Measurements from ENCODE around the gene CLCN3. TPM values are rescaled to one million over a fixed set of nuclear protein-coding genes. Genes with fewer than 3 reads are reported as not detected.

CLCN3 gene
- total and polyA plus RNA-seq, 2 of the 13 experiments (the other 11 are each of a cell fraction or from before 2014, with no cell fraction given): 13.6 to 23.7 TPM

DNA sequence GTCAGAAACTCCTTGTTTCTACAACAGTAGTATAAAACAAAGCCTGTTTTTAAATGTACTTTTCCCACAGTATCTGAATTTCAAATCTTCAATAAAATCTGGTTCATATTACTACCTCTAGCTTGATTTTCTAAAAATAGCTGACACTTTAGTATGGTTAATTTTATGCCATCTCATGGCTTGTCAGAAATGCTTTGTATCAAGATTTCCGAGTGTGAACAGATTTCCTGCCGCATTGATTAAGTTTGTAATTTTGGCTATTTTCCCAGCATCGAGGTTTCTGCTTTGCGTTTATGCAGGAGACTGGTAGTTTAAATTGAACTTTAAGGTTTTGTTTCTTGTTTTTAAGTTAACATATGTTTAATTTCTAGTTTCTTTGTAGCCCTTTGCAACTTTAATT is 44.2 kb downstream of the CLCN3 start:
- Histone ChIP-seq H3K27ac (ENCODE audit: extremely low read length, insufficient read depth, low read length) (peak overlapping the region; percentile 13), H4K20me1 (ENCODE audit: insufficient read depth, low read length) (no peaks in the 10 kb centered on the region), H3K4me1 (ENCODE audit: insufficient read depth, low read length) (peaks cover 57% of the 10 kb centered on the region), H3K9ac (ENCODE audit: insufficient read depth, low read depth, low read length) (no peak overlapping the region), H3K79me2 (ENCODE audit: insufficient read depth, low read length) (peaks cover 42% of the 10 kb centered on the region), H3K27me3 (ENCODE audit: control insufficient read depth in 1 of 2, insufficient read depth in 2 of 2, low read length in 2 of 2) (no peaks in the 10 kb centered on the region), H3K4me2 (ENCODE audit: low read depth, low read length) (no peak overlapping the region), H3K4me3 (replicated peaks in 1 of 3; ENCODE audit: insufficient read depth in 1 of 3, low read depth in 2 of 3, low read length in 3 of 3) (no peak overlapping the region), H3K9me3 (ENCODE audit: low read length) (no peaks in the 10 kb centered on the region), H2AFZ (ENCODE audit: low read length) (no peak overlapping the region), H3K36me3 (replicated peaks in 1 of 2; ENCODE audit: control insufficient read depth in 1 of 2, insufficient read depth in 2 of 2, low read length in 2 of 2) (peaks cover 0 to 1% of the 10 kb centered on the region in 2 experiments; a peak in 1 of 5 replicates)
- WGBS (ENCODE audit: low lambda C conversion rate): 94% methylated on average over 4 of the region's 4 CpGs
- no peak for TF ChIP-seq KDM5A (IDR thresholded peaks at IDR 0.05; ENCODE audit: borderline replicate concordance, low read length)
- no peak for TF ChIP-seq KDM5B (CRISPR knock-in tag; IDR thresholded peaks at IDR 0.05; ENCODE audit: borderline replicate concordance)
- no peak for TF ChIP-seq ZNF432 (CRISPR knock-in tag; IDR thresholded peaks at IDR 0.05; ENCODE audit: borderline replicate concordance)
- no peak for TF ChIP-seq TOE1 (CRISPR knock-in tag; IDR thresholded peaks at IDR 0.05)
- BruUV-seq (replicated peaks): no TSS peak
- intact Hi-C loops (cut with micrococcal nuclease; ENCODE audit: unreplicated experiment) (no loop called here), in situ Hi-C loops (cut with HindIII; ENCODE audit: extremely low pct_ligation_motif_present, low pct_unique_long_range_greater_than_20kb) (loop anchor here (5.0 kb wide), 1 partner anchor 42 kb away; the partner anchor contains the start of gene CLCN3)
- DNase-seq (ENCODE audit: low spot score) (no peak), FAIRE-seq (no peak), ATAC-seq (no peak)
- ChIA-PET CTCF (ENCODE audit: low intra/inter-chr PET ratio, low total read pairs) (no interaction called here), POLR2A (no interaction called here)

DNA sequence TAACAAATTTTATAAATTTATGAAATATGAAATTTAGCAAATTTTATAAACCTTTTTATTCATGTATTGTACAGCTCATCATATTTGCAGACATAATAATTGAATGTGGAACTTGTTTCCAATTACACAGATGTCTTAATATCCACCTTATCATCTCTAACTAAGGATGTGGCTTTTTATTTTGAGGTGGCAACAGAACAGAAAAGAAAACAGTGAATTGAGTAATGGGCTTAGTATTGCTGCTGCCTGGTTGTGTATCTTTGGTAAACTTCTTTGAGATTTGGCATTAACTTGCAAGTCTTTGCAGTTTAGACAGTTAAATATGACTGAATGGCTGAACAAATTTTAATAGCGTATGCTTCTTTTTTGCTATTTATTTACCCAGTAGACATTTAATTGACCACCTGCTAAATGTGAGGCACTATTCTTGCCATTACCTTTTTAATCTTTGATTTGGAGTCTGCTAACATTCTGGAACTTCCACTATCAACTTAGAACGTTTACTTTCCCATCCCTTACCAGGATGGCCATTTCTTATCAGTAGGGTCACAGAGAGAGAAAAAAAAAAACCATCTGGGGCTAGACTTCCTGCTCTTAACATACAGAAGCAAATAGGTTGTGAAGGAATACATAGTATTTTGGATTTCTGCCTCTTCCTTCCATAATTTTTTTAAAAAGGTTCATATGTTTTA is 44.8 kb downstream of the CLCN3 start:
- FAIRE-seq (peak; percentile 37), DNase-seq (ENCODE audit: low spot score) (no peak), ATAC-seq (no peak)
- TF ChIP-seq ZNF570 (CRISPR knock-in tag; IDR thresholded peaks at IDR 0.05; ENCODE audit: borderline replicate concordance) (no peak), BHLHE40 (IDR thresholded peaks at IDR 0.05; ENCODE audit: low read length) (no peak), MAFF (IDR thresholded peaks at IDR 0.05; ENCODE audit: low read depth, low read length) (no peak), SAP130 (CRISPR knock-in tag; IDR thresholded peaks at IDR 0.05; ENCODE audit: low read depth) (no peak), ZNF850 (CRISPR knock-in tag; conservative IDR thresholded peaks at IDR 0.05) (no peak)
- TF ChIP-seq, protein P1, sequence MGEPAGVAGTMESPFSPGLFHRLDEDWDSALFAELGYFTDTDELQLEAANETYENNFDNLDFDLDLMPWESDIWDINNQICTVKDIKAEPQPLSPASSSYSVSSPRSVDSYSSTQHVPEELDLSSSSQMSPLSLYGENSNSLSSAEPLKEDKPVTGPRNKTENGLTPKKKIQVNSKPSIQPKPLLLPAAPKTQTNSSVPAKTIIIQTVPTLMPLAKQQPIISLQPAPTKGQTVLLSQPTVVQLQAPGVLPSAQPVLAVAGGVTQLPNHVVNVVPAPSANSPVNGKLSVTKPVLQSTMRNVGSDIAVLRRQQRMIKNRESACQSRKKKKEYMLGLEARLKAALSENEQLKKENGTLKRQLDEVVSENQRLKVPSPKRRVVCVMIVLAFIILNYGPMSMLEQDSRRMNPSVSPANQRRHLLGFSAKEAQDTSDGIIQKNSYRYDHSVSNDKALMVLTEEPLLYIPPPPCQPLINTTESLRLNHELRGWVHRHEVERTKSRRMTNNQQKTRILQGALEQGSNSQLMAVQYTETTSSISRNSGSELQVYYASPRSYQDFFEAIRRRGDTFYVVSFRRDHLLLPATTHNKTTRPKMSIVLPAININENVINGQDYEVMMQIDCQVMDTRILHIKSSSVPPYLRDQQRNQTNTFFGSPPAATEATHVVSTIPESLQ (CRISPR knock-in tag; conservative IDR thresholded peaks at IDR 0.05): no peak
- TF ChIP-seq, protein P2, sequence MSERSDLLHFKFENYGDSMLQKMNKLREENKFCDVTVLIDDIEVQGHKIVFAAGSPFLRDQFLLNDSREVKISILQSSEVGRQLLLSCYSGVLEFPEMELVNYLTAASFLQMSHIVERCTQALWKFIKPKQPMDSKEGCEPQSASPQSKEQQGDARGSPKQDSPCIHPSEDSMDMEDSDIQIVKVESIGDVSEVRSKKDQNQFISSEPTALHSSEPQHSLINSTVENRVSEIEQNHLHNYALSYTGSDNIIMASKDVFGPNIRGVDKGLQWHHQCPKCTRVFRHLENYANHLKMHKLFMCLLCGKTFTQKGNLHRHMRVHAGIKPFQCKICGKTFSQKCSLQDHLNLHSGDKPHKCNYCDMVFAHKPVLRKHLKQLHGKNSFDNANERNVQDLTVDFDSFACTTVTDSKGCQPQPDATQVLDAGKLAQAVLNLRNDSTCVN (CRISPR knock-in tag; IDR thresholded peaks at IDR 0.05; ENCODE audit: borderline replicate concordance): no peak
- intact Hi-C loops (cut with micrococcal nuclease; ENCODE audit: unreplicated experiment): no loop called here
- BruUV-seq (replicated peaks): no TSS peak
- WGBS (ENCODE audit: low lambda C conversion rate): 51% methylated on average over 2 of the region's 2 CpGs
- Histone ChIP-seq H2AFZ (ENCODE audit: low read length) (no peak overlapping the region), H3K9ac (ENCODE audit: insufficient read depth, low read depth, low read length) (no peak overlapping the region), H3K27ac (ENCODE audit: extremely low read length, insufficient read depth, low read length) (peak overlapping the region; percentile 13), H3K36me3 (replicated peaks in 1 of 2; ENCODE audit: control insufficient read depth in 1 of 2, insufficient read depth in 2 of 2, low read length in 2 of 2) (peaks cover 0 to 1% of the 10 kb centered on the region in 2 experiments; a peak in 1 of 5 replicates), H3K79me2 (ENCODE audit: insufficient read depth, low read length) (peaks cover 44% of the 10 kb centered on the region), H3K9me3 (ENCODE audit: low read length) (no peaks in the 10 kb centered on the region), H3K4me2 (ENCODE audit: low read depth, low read length) (no peak overlapping the region), H3K4me3 (replicated peaks in 1 of 3; ENCODE audit: insufficient read depth in 1 of 3, low read depth in 2 of 3, low read length in 3 of 3) (no peak overlapping the region), H3K27me3 (ENCODE audit: control insufficient read depth in 1 of 2, insufficient read depth in 2 of 2, low read length in 2 of 2) (no peaks in the 10 kb centered on the region), H3K4me1 (ENCODE audit: insufficient read depth, low read length) (peaks cover 57% of the 10 kb centered on the region), H4K20me1 (ENCODE audit: insufficient read depth, low read length) (no peaks in the 10 kb centered on the region)
- ChIA-PET POLR2A (no interaction called here), CTCF (ENCODE audit: low intra/inter-chr PET ratio, low total read pairs) (no interaction called here)
- in situ Hi-C loops (cut with HindIII; ENCODE audit: extremely low pct_ligation_motif_present, low pct_unique_long_range_greater_than_20kb): no loop called here

All from HepG2 (cell line).